MM.1S (cell line): ENCODE results near the gene SLC24A1.

Source experiments
- DNase-seq: peaks from one replicate; pipeline ENCODE4 v3.0.0-alpha.2; 2015
- H2AFZ ChIP-seq: fragments of 300-600 bp; sonication (generic); 2 replicates; pipeline ENCODE4 v1.6.0; 2016; ENCODE audit warnings: antibody characterized with exemption, low read length
- H3F3A ChIP-seq: fragments of 300-600 bp; sonication (generic); 2 replicates; pipeline ENCODE4 v1.6.1; 2016; ENCODE audit warnings: mild to moderate bottlenecking, antibody characterized with exemption, low read length, moderate library complexity, mixed read lengths; ENCODE audit not compliant: insufficient read depth
- H3K27ac ChIP-seq: fragments of 300-600 bp; sonication (generic); 2 replicates; pipeline ENCODE4 v1.5.1; 2016; ENCODE audit warnings: mild to moderate bottlenecking, low read length
- H3K27me3 ChIP-seq: fragments of 300-600 bp; sonication (generic); replicated peaks from 2 replicates; pipeline ENCODE4 v1.6.0; 2016; ENCODE audit warnings: low read length; ENCODE audit not compliant: insufficient read depth
- H3K36me3 ChIP-seq: fragments of 300-600 bp; sonication (generic); replicated peaks from 2 replicates; pipeline ENCODE4 v1.6.1; 2016; ENCODE audit warnings: mild to moderate bottlenecking, low read length, mixed read lengths; ENCODE audit not compliant: insufficient read depth
- H3K4me1 ChIP-seq: fragments of 300-600 bp; sonication (generic); 2 replicates; pipeline ENCODE4 v1.6.1; 2016; ENCODE audit warnings: low read length, mixed read lengths
- H3K4me2 ChIP-seq: fragments of 300-600 bp; sonication (generic); 2 replicates; pipeline ENCODE4 v1.6.0; 2016; ENCODE audit warnings: low read depth, low read length
- H3K4me3 ChIP-seq: fragments of 300-600 bp; sonication (generic); 2 replicates; pipeline ENCODE4 v1.5.1; 2016; ENCODE audit warnings: low read length, mixed read lengths
- H3K79me2 ChIP-seq: fragments of 300-600 bp; sonication (generic); 2 replicates; pipeline ENCODE4 v1.6.1; 2016; ENCODE audit warnings: mixed run types, low read length, mixed read lengths
- H3K9ac ChIP-seq: fragments of 300-600 bp; sonication (generic); 2 replicates; pipeline ENCODE4 v1.6.1; 2016; ENCODE audit warnings: low read length, mixed read lengths
- H3K9me2 ChIP-seq: fragments of 300-600 bp; sonication (generic); replicated peaks from 2 replicates; pipeline ENCODE4 v1.6.1; 2016; ENCODE audit warnings: mild to moderate bottlenecking, low read length, mixed read lengths; ENCODE audit not compliant: insufficient read depth
- H3K9me3 ChIP-seq: fragments of 300-600 bp; sonication (generic); replicated peaks from 2 replicates; pipeline ENCODE4 v1.6.1; 2016; ENCODE audit warnings: mild to moderate bottlenecking, low read length, mixed read lengths; ENCODE audit not compliant: insufficient read depth
- H4K20me1 ChIP-seq: fragments of 300-600 bp; sonication (generic); 2 replicates; pipeline ENCODE4 v1.6.1; 2016; ENCODE audit warnings: mild to moderate bottlenecking, low read length, moderate library complexity, mixed read lengths; ENCODE audit not compliant: insufficient read depth
- EZH2 ChIP-seq: fragments of 300-600 bp; sonication (generic); optimal IDR thresholded peaks from 2 replicates; pipeline ENCODE3; 2017; ENCODE audit warnings: low read depth, mild to moderate bottlenecking, antibody characterized with exemption, low read length, mixed read lengths
- EZH2phosphoT487 ChIP-seq: fragments of 300-600 bp; sonication (generic); IDR thresholded peaks from 2 replicates; pipeline ENCODE4 v1.6.1; 2018; ENCODE audit warnings: antibody characterized with exemption, low read length
- TF ChIP-seq, protein P1 (sequence below): fragments of 300-600 bp; sonication (generic); IDR thresholded peaks from 2 replicates; pipeline ENCODE4 v1.5.1; 2016; ENCODE audit warnings: antibody characterized with exemption, low read length, mixed read lengths

Gene SLC24A1

DNA sequence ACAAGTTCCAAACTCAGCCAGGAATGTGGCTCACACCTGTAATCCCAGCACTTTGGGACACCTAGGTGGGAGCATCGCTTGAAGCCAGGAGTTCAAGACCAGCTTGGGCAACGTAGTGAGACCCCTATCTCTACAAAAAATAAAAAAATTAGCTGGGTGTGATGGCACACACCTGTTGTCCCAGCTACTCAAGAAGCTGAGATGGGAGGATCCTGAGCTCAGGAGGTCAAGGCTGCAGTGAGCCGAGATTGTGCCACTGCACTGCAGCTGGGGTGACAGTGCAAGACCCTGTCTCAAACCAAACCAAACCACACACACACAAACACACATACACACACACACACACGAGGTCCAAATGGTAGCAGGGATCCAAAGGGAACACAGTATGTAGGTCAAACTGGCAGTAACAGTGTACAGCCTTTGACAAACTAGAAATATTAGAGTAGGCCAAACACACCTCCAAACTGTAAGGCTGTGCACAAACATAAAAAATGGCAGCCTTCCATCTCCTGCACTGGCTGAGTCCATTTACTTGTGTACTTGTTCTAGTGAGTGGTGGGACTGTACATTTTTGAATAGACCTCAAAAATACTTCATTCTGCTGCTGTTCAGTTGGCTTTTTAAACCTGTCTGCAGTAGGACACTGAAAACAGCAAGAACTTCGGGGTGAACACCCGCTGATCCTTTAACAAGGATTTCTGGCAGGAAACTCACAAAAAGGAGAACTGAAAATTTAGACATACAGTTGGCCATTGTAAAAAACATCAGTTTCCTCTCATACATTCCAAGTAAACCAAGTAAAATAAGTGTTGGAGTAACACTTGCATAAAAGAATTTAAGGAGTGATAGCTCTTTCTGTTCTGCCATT is 44.4 kb upstream of the SLC24A1 start:
- no peaks in the 10 kb centered on the region for H3K27me3 ChIP-seq
- no peak overlapping the region for H3K9ac ChIP-seq
- H3K4me1 ChIP-seq: peaks cover 1% of the 10 kb centered on the region; the same call in 1 of the 2 replicates
- no peak overlapping the region for H3K4me2 ChIP-seq
- no peaks in the 10 kb centered on the region for H3K9me2 ChIP-seq
- no peak for TF ChIP-seq EZH2phosphoT487
- TF ChIP-seq EZH2: no peak
- H3K9me3 ChIP-seq: no peaks in the 10 kb centered on the region
- H3K36me3 ChIP-seq: peaks cover 3% of the 10 kb centered on the region; the same call in 1 of the 2 replicates
- H3F3A ChIP-seq: 0 out of 2 replicates have a peak, but pooled peaks cover under 1% of the 10 kb centered on the region
- no peaks in the 10 kb centered on the region for H3K79me2 ChIP-seq
- H3K27ac ChIP-seq: no peak overlapping the region
- H3K4me3 ChIP-seq: no peak overlapping the region
- no peaks in the 10 kb centered on the region for H4K20me1 ChIP-seq
- H2AFZ ChIP-seq: no peak overlapping the region
- no peak for DNase-seq

DNA sequence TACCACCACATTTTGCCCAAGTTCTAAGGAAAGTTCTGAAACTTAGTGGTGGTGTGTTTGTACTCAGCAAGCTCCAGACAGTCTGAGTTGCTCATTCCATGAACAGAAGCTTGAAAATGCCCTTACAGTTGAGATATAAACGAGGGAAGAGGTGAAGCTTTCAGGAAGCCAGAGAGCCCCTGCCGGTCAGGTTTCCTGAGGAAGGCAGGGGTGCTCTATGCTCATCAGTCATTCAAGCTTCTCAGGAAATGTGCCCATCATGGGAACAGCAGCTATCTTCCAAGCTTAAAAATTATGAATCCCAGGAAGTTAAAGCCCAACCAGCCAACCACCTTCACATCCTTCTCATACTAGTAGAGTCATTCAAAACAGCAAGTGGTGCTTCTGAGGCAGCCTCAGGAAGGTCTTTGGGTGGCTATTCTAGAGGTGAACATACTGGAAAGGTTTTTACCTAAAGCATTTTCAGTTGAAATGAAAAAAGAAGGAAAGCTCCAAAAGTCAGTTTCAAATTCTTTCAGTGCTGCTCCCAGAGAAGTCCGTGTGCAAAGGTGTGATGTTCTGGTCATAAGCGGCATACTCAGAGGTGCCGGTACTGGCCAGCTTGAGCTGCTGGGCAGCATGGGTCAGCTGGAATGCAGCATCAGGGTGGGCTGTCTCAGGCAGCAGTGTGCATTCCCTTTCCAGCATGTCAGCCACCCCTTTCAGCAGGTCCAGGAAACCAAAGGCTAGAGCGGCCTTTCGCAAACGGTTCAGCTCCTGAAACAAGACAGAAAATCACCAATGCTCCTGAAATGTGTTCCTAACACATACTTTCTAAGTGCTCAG is 42.6 kb upstream of the SLC24A1 start:
- no peak overlapping the region for H3K27ac ChIP-seq
- H3F3A ChIP-seq: no peaks in the 10 kb centered on the region
- no peak overlapping the region for H3K4me2 ChIP-seq

DNA sequence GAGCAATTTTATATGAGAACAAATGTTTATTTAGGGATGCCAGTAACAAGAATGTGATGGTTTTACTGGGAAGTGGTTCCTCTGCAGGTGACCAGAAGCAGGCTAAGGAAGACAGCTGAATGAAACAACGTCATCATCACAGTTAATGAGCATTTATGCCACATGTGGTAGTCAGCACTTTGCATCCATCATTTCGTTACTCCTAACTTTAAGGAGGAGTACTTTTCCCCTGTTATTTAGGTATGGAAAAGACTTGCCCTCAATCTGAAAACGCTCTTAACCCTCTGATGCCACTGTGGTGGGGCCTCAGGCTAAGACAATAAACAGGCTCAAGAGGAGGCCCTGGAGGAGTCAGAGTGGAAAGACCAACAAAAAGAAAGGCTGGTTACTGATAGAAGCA is 42.0 kb upstream of the SLC24A1 start:
- Histone ChIP-seq H3K9me2 (no peaks in the 10 kb centered on the region), H4K20me1 (no peaks in the 10 kb centered on the region), H3K4me3 (no peak overlapping the region), H3K27me3 (no peaks in the 10 kb centered on the region), H2AFZ (no peak overlapping the region), H3K9me3 (no peaks in the 10 kb centered on the region), H3K4me2 (no peak overlapping the region), H3K4me1 (peaks cover 16% of the 10 kb centered on the region), H3F3A (no peaks in the 10 kb centered on the region), H3K79me2 (no peaks in the 10 kb centered on the region), H3K36me3 (no peaks in the 10 kb centered on the region; the same call in 1 of the 2 replicates), H3K9ac (no peak overlapping the region), H3K27ac (no peak overlapping the region)
- no peak for DNase-seq
- TF ChIP-seq EZH2phosphoT487 (no peak), EZH2 (no peak)
- TF ChIP-seq, protein P1, sequence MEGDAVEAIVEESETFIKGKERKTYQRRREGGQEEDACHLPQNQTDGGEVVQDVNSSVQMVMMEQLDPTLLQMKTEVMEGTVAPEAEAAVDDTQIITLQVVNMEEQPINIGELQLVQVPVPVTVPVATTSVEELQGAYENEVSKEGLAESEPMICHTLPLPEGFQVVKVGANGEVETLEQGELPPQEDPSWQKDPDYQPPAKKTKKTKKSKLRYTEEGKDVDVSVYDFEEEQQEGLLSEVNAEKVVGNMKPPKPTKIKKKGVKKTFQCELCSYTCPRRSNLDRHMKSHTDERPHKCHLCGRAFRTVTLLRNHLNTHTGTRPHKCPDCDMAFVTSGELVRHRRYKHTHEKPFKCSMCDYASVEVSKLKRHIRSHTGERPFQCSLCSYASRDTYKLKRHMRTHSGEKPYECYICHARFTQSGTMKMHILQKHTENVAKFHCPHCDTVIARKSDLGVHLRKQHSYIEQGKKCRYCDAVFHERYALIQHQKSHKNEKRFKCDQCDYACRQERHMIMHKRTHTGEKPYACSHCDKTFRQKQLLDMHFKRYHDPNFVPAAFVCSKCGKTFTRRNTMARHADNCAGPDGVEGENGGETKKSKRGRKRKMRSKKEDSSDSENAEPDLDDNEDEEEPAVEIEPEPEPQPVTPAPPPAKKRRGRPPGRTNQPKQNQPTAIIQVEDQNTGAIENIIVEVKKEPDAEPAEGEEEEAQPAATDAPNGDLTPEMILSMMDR: no peak

More for the DNA sequence above, 42.6 kb upstream of the SLC24A1 start:
- DNase-seq: no peak
- no peak overlapping the region for H2AFZ ChIP-seq
- no peaks in the 10 kb centered on the region for H3K79me2 ChIP-seq
- peaks cover 9% of the 10 kb centered on the region for H3K4me1 ChIP-seq
- H3K9ac ChIP-seq: no peak overlapping the region
- peaks cover 2% of the 10 kb centered on the region; the same call in 1 of the 2 replicates for H3K36me3 ChIP-seq
- no peaks in the 10 kb centered on the region for H3K27me3 ChIP-seq
- H3K9me3 ChIP-seq: no peaks in the 10 kb centered on the region
- no peaks in the 10 kb centered on the region for H3K9me2 ChIP-seq
- TF ChIP-seq, protein P1: no peak
- TF ChIP-seq EZH2phosphoT487 (no peak), EZH2 (no peak)
- H4K20me1 ChIP-seq: no peaks in the 10 kb centered on the region
- H3K4me3 ChIP-seq: no peak overlapping the region
